Upper lobe of left lung (tissue), 6 donors: Measurements from ENCODE around the gene ISL1. TPM values are rescaled to one million over a fixed set of nuclear protein-coding genes. Genes with fewer than 3 reads are reported as not detected.

Source experiments
- ATAC-seq, 2 donors: fragments of 200-7000 bp; cut with Tn5 transposase; one replicate each; pipeline ENCODE4 v1.9.1; 2022; ENCODE audit warnings: mild to moderate bottlenecking in 2 of 2, moderate library complexity in 2 of 2; ENCODE audit not compliant: low FRiP score in 2 of 2
- DNase-seq, 2 donors: peaks; one replicate each; pipeline ENCODE4 v3.0.0-alpha.2; 2019 to 2020
- H3K27ac ChIP-seq, 4 donors: fragments of 200-600 bp; sonication (generic); one replicate each; pipeline ENCODE4 v1.5.1; 2016 to 2019
- H3K27me3 ChIP-seq, 4 donors: fragments of 200-600 bp; sonication (generic); one replicate each; pipeline ENCODE4 v1.5.1; 2017 to 2019
- H3K36me3 ChIP-seq, 4 donors: fragments of 200-600 bp; sonication (generic); one replicate each; pipeline ENCODE4 v1.5.1; 2016 to 2019
- H3K4me1 ChIP-seq, 4 donors: fragments of 200-600 bp; sonication (generic); one replicate each; pipeline ENCODE4 v1.5.1; 2018 to 2019
- H3K4me3 ChIP-seq, 4 donors: fragments of 200-600 bp; sonication (generic); one replicate each; pipeline ENCODE4 v1.5.1; 2017 to 2019; ENCODE audit warnings: mild to moderate bottlenecking in 2 of 4, moderate library complexity in 1 of 4
- H3K9me3 ChIP-seq, 4 donors: fragments of 200-600 bp; sonication (generic); one replicate each; pipeline ENCODE4 v1.5.1; 2018 to 2019
- EP300 ChIP-seq, 4 donors: sonication (generic); formaldehyde crosslinking; IDR thresholded peaks; one replicate each; pipeline ENCODE4 v1.5.1; 2017; ENCODE audit warnings: antibody characterized with exemption in 4 of 4, control low read depth in 2 of 4
- POLR2A ChIP-seq, 4 donors: fragments of 450-650 bp; IDR thresholded peaks; one replicate each; pipeline ENCODE4 v1.5.1; 2016 to 2017; ENCODE audit warnings: antibody characterized with exemption in 4 of 4, mild to moderate bottlenecking in 2 of 4
- POLR2AphosphoS5 ChIP-seq, 2 donors: sonication (generic); formaldehyde crosslinking; IDR thresholded peaks; one replicate each; pipeline ENCODE4 v1.5.1; 2017; ENCODE audit warnings: antibody characterized with exemption in 2 of 2
- WGBS, 2 donors: methylation state at CpG; one replicate each; pipeline ENCODE4 v1.1.5; 2017 to 2018; 5-methylcytosine and 5-hydroxymethylcytosine counted together
- total RNA-seq, 6 donors: library from RNA; depleted of rRNA in 4 of 6; stranded (reverse); fragments of >200 nt in 4 of 6; gene quantifications; one replicate each; pipeline versions ENCODE4 v1.1.0 to v1.2.1, GENCODE V29; 2016 to 2021
- TF ChIP-seq, protein P1 (sequence below), 6 experiments: fragments of 450-650 bp in 4 of 6; fragments of 200-600 bp in 2 of 6; sonication (generic) in 2 of 6; IDR thresholded peaks; one replicate each; pipeline ENCODE4 v1.5.1; 2016 to 2019; ENCODE audit warnings: antibody characterized with exemption in 6 of 6
- donor health status: DM: no; HTN: no; CAD: no; lungs with moderate emphysema.
- donor health status: DM: no; HTN: yes; CAD: no; lungs with severe emphysema.

Gene ISL1
- total RNA-seq, 6 donors from 2014 or later = not detected

DNA sequence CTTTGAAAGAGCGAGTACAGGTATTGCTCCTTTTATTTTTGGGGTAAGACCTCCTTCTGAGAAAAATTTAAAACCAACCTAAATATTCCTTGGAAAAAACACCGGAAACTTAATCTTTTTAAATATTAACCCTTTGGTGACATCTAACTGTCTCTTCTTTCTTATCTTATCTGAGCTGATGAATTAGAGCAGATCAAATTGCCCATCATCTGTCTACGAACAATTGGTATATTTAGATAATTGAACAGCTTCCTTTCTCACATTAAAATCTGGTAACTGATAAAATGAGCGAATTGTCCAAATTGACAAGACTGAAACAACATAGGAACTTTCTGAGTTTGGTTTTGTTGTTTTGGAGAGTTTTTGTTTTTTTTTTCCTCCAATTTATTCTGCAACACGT is 2.0 kb downstream of the ISL1 start:
- Histone ChIP-seq H3K4me1 (peaks cover 23 to 44% (median 28%) of the 10 kb centered on the region in 4 donors), H3K27ac (no peak overlapping the region), H3K4me3 (no peak overlapping the region), H3K9me3 (no peaks in the 10 kb centered on the region), H3K27me3 (peaks cover 2 to 73% (median 30%) of the 10 kb centered on the region in 4 donors), H3K36me3 (no peaks in the 10 kb centered on the region)
- no peak for DNase-seq
- 18 to 26% methylated on average over 5 of the region's 5 CpGs for WGBS, 2 donors
- TF ChIP-seq POLR2A (IDR thresholded peaks at IDR 0.05) (no peak), EP300 (IDR thresholded peaks at IDR 0.05) (no peak), POLR2AphosphoS5 (IDR thresholded peaks at IDR 0.05) (no peak)
- TF ChIP-seq, protein P1, sequence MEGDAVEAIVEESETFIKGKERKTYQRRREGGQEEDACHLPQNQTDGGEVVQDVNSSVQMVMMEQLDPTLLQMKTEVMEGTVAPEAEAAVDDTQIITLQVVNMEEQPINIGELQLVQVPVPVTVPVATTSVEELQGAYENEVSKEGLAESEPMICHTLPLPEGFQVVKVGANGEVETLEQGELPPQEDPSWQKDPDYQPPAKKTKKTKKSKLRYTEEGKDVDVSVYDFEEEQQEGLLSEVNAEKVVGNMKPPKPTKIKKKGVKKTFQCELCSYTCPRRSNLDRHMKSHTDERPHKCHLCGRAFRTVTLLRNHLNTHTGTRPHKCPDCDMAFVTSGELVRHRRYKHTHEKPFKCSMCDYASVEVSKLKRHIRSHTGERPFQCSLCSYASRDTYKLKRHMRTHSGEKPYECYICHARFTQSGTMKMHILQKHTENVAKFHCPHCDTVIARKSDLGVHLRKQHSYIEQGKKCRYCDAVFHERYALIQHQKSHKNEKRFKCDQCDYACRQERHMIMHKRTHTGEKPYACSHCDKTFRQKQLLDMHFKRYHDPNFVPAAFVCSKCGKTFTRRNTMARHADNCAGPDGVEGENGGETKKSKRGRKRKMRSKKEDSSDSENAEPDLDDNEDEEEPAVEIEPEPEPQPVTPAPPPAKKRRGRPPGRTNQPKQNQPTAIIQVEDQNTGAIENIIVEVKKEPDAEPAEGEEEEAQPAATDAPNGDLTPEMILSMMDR (IDR thresholded peaks at IDR 0.05) = no peak
- ATAC-seq = no peak

DNA sequence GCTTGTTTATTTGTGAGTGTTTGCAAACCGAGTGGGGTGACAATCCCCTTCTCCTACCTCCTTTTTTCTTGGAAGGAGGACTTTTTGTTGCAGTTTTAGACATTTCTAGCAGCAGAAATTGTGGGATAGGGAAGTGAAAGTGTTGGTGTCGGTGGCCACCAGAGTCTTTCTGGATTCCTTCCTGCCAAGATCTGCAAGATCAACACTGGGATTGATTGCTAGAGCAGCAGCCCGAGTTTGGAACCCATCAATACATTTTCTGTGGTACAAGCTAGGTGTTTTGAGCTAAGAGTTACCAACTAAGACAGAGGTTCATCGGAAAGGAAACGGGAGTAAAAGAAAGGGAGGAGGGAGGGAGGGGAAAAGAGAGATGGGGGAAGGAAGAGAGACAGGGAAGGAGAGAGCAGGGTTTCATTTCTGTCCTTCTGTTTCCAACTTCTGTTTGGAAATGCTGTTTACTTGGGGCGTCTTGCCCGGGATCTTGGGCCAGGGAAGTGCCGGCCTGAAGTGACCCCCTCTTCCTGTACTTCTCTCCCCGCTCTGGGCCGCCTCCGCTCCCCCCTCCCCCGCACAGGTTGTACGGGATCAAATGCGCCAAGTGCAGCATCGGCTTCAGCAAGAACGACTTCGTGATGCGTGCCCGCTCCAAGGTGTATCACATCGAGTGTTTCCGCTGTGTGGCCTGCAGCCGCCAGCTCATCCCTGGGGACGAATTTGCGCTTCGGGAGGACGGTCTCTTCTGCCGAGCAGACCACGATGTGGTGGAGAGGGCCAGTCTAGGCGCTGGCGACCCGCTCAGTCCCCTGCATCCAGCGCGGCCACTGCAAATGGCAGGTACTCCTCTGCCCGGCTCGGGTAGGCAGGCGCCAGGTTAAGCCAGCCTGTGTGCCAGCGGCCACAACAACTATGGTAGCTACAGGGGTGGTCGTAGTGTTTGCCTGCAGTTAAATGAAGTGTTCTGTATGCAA is 4.0 kb downstream of the ISL1 start:
- Histone ChIP-seq H3K27me3 (peaks cover 2 to 73% (median 34%) of the 10 kb centered on the region in 4 donors), H3K36me3 (no peaks in the 10 kb centered on the region), H3K27ac (no peak overlapping the region), H3K4me1 (peaks cover 23 to 46% (median 28%) of the 10 kb centered on the region in 4 donors), H3K9me3 (no peaks in the 10 kb centered on the region), H3K4me3 (peak overlapping the region in 1 of 4 donors; percentile 10)
- TF ChIP-seq POLR2AphosphoS5 (IDR thresholded peaks at IDR 0.05) (no peak), EP300 (IDR thresholded peaks at IDR 0.05) (no peak), POLR2A (IDR thresholded peaks at IDR 0.05) (no peak)
- TF ChIP-seq, protein P1 (IDR thresholded peaks at IDR 0.05) = no peak
- 9 to 14% methylated on average over 22 to 31 of the region's 38 CpGs for WGBS, 2 donors
- no peak for ATAC-seq
- DNase-seq = peak in 1 of 2 donors; percentile 66

DNA sequence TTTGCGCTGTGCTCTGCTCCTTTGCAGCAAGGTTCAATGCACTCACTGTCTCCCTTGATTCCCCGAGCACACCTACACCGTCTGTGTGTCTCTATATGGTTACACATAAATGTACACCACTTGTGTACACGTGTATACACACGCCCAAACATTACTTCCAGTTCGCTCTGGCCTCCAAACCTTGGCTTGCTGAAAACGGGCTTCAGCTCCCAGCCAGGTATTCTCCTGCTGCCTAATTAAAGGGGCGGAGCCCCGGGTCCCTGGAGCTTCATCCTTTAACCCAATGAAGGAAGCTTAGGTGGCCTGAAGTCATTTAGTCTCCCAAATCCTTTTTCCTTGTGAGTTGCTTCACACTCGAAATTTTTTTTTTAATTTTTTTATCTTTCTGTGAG is 4.6 kb downstream of the ISL1 start:
- H3K27ac ChIP-seq = no peak overlapping the region
- WGBS, 2 donors = 23 to 29% methylated on average over 10 of the region's 10 CpGs
- TF ChIP-seq POLR2A (IDR thresholded peaks at IDR 0.05) (no peak), EP300 (IDR thresholded peaks at IDR 0.05) (no peak), POLR2AphosphoS5 (IDR thresholded peaks at IDR 0.05) (no peak)
- TF ChIP-seq, protein P1 (IDR thresholded peaks at IDR 0.05) = no peak
- H3K4me3 ChIP-seq = no peak overlapping the region
- H3K36me3 ChIP-seq = no peaks in the 10 kb centered on the region
- ATAC-seq = no peak
- no peak for DNase-seq
- peaks cover 2 to 71% (median 34%) of the 10 kb centered on the region in 4 donors for H3K27me3 ChIP-seq
- H3K4me1 ChIP-seq = peaks cover 18 to 39% (median 23%) of the 10 kb centered on the region in 4 donors
- H3K9me3 ChIP-seq = no peaks in the 10 kb centered on the region

DNA sequence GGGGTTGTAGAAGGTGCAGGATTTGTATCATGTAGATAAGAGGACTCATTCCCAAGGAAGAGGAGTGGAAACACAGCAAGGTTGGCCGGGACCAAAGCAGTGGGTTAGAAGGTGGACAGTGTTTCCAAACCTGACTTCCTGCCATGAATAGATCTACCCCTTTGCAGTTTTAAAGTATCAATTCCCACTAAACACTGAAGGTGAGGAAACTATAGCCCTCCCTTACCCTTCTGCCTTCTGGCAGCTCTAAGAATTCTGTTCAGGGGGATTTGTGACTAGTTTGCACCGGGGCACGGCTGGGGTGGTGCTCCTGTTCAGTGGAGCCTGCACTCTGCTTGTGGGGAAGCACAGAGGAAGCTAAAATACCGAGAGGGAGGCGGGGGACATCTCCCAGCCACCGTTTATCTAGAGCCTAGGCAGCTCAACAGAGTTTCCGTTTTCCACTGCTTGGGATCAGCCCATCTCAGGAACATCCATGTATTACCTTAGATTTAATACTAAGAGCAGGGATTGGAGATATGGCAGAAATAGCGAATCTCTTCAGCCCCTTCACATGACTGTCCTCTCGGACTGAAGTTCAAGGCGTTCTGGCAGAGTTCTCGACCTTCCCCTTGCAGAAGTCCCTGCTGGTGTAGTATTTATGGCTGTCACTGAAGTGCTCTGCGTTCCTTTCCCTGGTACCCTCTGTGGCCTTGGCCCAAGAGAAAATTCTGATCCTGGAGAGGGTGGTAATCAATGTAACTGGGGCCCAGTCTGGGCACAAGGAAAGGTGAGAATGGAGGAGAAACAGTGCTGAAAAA is 5.4 kb downstream of the ISL1 start:
- 11 to 14% methylated on average over 9 to 12 of the region's 12 CpGs for WGBS, 2 donors
- Histone ChIP-seq H3K27ac (no peak overlapping the region), H3K36me3 (no peaks in the 10 kb centered on the region), H3K9me3 (no peaks in the 10 kb centered on the region), H3K27me3 (peaks cover 2 to 63% (median 31%) of the 10 kb centered on the region in 4 donors), H3K4me1 (peaks cover 12 to 31% (median 17%) of the 10 kb centered on the region in 4 donors), H3K4me3 (no peak overlapping the region)
- DNase-seq = no peak
- no peak for TF ChIP-seq EP300 (IDR thresholded peaks at IDR 0.05)
- TF ChIP-seq, protein P1 (IDR thresholded peaks at IDR 0.05) = no peak
- ATAC-seq = no peak
